DND-41 (cell line): ENCODE measurements around the gene PRR13.
"Not testable (repeated sequence)": the region's sequence is repeated elsewhere in the genome, so short reads cannot be mapped to it uniquely, and the experiment has no call there.

Source experiments
- CTCF ChIP-seq: IDR thresholded peaks from 2 replicates; pipeline ENCODE4 v1.5.1; 2012; ENCODE audit warnings: borderline replicate concordance, low read length, moderate library complexity, mild to moderate bottlenecking; ENCODE audit not compliant: poor library complexity, severe bottlenecking; ENCODE audit errors: extremely low read depth
- EZH2 ChIP-seq: IDR thresholded peaks from 3 replicates; pipeline ENCODE4 v1.6.1; 2012; ENCODE audit warnings: borderline replicate concordance, low read depth, mild to moderate bottlenecking, moderate library complexity, low read length, inconsistent platforms; ENCODE audit not compliant: severe bottlenecking

- TF ChIP-seq EZH2, CTCF: not testable (repeated sequence)
Measured at GRCh38 chr12:53415752-53416389, 25.7 kb upstream of the PRR13 start.
